NOMO-1 (cell line): ENCODE measurements around the gene CYP4A22.
A peak's percentile ranks its signal among the peaks of the same experiment; 100 is the strongest.
"Not testable (repeated sequence)": the region's sequence is repeated elsewhere in the genome, so short reads cannot be mapped to it uniquely, and the experiment has no call there.

Experiments
- DNase-seq, 2 experiments: peaks; one replicate each; lab custom pipeline; 2025; ENCODE audit not compliant: unreplicated experiment in 2 of 2; lab: John Stamatoyannopoulos, UW

Gene CYP4A22

DNA sequence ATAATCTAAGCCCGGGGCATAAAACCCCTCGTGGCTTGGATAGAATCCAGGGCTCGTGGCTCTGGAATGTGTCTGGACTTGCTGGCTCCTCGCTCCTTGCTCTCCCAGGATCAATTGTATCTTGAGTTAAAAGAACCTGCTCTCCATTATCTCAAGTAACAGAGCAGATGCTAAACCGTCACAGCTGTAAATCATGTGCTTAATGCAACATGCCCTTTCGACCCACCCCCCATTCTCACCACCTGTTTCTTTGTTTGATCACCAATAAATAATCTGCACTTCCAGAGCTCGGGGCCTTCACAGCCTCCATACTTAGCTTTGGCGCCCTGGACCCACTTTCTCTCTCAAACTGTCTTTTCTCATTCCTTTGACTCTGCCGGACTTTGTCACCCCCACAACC is 11.9 kb downstream of the CYP4A22 start:
- not testable (repeated sequence) for DNase-seq

DNA sequence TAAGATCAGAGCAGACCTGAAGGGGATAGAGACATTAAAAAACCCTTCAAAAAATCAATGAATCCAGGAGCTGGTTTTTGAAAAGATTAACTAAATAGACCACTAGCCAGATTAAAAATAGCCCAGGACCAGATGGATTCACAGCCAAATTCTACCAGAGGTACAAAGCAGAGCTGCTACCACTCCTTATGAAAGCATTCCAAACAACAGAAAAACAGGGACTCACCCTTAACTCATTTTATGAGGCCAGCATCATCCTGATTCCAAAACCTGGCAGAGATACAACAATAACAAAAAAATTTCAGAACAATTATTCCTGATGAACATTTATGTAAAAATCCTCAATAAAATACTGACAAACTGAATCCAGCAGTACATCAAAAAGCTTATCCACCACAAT is 19.2 kb downstream of the CYP4A22 start:
- DNase-seq, result not testable (repeated sequence)

DNA sequence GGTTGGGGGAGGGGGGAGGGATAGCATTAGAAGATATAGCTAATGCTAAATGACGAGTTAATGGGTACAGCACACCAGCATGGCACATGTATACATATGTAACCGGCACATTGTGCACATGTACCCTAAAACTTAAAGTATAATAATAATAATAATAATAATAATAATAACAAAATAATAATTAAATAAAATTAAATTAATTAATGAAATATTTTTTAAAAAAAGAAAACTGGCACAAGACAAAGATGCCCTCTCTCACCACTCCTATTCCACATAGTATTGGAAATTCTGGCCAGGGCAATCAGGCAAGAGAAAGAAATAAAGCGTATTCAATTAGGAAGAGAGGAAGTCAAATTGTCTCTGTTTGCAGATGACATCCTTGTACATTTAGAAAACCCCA is 20.7 kb downstream of the CYP4A22 start:
- not testable (repeated sequence) for DNase-seq

DNA sequence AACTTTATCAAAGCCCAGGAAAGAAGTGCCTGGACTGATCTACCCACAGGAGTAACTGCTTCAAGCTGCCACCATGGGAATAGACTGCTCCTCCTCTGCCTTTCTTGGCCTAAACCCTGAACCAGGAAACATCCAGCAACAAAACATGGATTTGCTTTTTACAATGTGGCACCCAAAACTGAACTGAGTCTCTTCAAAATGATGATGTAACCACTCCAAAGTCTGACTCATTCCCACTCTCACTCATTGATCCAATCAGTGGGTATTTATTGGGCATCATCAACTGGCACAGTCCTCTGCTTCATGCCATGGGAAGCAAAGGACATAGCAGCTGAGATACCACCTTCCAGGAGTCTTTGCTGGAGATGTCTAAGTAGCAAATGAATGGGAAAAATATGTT is 23.5 kb downstream of the CYP4A22 start:
- no peak for DNase-seq

DNA sequence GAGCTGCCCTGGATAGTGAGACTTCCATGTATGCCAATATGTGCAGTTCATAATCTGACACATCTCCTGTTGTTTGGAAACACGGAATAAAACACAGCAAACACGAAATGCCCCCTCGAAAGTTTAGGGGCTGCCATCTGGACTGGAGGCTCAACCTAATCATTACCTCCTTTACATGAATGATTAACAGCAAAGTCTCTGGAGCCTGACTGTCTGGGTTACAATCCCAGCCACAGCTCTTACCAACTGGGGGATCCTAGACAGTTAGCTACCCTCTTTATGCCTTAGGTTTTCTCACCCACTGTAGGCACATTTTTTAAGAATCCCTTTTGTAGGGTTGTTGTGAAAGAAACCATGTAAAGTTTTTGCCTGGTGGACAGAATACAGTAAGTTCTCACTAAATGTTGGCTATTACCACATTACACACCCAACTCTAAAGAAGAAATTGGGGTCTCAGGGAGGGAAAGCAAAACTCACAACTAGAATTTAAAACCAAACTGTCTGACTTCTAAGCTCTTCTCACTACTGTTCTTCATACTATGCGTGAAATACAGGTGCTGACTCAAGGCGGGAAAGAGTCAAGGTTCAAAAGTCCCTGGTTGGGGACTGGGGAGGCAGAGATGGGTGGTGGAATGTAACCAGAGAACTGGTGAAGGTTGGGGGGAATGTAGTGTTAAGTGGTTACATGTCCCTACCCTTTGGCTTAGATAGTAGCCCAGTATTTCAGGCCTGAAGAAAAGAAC is 24.2 kb downstream of the CYP4A22 start:
- DNase-seq, result no peak

DNA sequence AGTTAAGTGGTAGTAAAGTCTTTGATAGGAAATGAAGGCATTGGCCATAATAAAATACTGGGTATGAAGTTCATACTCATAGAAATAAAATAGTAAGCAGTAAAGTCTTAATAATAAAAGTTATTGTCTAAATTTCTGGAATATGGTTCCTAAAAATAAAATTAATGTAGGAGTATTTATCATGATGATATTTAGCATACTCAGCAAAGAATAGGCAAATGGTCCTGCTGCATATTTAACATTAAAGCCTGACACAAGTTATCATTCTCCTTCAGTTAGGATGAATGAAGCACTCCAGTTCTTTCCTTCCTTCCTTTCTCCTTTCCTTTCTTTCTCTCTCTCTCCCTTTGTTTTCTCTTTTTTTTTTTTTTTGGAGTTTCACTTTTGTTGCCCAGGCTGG is 27.3 kb downstream of the CYP4A22 start:
- DNase-seq, result no peak

DNA sequence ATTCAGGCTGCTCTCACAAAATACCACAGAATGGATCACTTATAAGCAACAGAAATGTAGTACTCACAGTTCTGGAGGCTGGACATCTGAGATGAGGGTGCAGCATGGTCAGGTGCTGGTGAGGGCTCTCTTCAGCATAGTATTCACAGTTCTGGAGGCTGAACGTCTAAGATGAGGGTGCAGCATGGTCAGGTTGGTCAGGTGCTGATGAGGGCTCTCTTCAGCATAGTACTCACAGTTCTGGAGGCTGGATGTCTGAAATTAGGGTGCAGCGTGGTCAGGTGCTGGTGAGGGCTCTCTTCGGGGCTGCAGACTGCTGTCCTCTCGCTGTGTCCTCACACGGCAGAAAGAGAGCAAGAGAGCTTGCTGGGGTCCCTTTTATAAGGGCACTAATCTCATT is 35.5 kb downstream of the CYP4A22 start:
- DNase-seq, result no peak

DNA sequence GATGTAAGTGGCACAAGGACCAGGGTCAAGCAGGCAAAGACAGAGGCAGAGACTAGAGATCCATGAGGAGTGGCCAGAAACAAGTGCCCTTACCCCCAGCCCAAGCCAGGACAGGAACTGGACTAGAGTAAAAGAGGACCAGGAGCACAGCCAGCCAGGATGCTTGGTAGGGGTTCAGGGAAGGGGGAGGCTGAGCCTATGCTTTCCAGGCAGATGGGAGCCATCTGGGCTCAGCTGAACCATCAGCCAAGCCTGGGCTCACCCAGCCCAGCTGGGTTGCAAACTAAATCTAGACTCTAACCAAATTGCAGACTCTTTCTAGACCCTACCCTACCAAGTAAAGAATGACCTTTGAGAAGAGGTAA is 37.4 kb downstream of the CYP4A22 start:
- DNase-seq, result no peak

DNA sequence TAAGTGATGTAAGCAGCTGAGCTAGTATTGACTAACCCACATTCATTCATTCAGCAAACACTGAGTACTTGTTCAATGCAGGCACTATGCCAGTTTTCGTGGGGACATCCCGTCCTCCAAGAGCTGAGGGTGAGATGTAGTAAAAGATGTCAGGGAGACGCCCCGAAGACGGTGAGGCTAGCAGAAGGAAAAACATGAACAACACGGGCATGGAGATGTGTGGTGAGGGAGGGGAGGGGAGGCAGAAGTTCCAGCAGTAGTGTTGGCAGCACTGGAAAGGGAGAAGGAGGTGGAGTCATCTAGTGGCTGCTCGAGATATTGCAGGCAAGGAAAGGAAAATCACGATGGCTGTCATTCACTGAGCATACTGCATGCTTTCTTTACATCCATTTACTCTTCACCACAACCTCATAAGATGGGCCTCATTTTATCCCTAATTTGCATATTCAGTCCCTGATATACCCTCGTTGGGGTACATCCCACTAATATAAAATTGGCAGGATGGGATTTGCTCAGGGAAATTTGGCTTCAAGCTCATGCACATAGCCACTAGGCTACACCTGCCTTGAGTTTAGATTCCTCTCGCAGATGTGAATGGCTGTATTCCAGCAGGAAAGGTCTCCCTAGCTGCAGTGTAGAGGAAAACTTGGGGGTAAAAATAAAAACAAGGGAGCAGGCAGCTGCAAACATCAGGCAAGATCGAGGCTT is 38.1 kb downstream of the CYP4A22 start:
- peak; percentile 45 to 48 for DNase-seq

DNA sequence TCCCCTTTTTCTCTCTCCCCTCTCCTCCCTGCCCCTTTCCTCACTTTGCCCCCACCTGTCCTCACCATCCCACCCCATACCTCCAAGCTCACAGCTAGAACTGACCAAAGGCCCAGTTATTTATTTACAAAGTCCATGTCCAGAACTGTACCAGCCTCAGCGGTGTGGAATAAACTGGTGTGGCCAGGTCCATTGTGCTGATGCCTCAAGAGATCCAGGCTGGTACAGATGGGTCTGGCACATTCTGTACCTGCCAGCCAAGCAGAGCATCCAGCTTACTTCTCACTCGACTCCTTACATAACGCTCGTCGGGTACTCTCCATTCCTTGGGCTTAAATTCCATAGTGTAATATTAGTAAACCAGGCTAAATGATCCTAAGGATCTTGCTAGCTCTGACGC is 40.8 kb downstream of the CYP4A22 start:
- DNase-seq, result no peak

DNA sequence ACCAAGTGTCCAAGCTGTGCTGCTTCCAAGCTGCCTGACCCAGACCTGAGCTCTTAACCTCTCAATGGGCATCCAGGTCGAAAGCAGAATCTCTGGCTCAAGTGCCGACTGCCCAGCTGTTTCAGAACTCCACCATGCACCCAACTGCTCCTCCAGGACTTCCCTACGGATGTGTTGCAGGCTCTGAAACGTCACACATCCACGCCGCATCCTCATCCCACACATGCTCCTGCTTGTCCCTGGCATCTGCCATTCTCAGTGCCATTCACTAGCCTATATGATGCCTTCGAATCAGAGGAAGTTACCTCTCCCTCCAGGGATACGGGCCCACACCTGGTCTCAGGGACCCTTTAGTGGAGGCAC is 41.4 kb downstream of the CYP4A22 start:
- DNase-seq, result no peak

DNA sequence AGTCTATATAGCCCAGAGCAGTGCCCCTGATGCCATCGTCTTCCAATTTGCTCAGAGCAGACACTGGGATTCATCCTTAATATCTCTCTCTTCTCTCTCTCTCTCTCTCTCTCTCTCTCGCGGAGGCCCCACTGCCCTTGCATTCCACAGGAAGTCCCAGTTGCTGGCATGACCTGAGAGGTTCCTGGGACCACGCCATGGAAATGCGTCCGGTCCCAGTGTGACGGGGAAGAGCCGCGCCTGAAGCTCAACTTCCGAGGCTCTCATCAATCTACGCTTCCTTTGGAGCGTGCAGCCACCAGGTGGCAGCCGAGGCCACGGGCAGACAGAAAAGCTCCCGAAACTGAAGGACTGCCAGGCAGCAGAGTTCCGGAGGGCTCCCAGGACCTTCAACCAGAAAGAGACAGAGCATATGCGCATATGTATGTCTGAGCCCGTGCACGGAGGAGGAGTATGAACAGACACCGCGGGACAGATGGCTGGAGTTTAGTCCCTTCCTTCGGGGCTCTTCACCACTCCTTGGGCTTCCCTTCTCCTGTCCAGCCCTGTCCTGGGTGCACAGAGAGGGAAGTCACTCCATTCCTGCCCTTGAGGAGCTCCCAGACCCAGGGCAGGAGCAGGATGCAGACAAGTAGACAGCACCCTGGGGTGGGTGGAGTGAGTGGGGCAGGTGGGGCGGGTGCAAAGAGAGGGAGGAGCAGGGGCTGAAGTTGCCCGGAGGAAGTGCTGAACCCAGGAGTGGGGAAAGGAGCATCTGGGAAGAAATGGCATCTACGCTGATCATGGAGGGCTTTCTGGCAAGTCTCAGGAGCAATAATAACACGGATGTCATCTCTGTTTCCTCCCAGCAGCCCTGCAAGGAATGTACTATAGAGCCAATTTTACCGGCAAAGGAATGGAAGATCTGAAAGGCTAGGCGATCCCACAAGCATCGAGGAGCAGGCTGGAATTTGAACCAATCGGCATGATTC is 42.1 kb downstream of the CYP4A22 start:
- peak; percentile 87 to 88 for DNase-seq

DNA sequence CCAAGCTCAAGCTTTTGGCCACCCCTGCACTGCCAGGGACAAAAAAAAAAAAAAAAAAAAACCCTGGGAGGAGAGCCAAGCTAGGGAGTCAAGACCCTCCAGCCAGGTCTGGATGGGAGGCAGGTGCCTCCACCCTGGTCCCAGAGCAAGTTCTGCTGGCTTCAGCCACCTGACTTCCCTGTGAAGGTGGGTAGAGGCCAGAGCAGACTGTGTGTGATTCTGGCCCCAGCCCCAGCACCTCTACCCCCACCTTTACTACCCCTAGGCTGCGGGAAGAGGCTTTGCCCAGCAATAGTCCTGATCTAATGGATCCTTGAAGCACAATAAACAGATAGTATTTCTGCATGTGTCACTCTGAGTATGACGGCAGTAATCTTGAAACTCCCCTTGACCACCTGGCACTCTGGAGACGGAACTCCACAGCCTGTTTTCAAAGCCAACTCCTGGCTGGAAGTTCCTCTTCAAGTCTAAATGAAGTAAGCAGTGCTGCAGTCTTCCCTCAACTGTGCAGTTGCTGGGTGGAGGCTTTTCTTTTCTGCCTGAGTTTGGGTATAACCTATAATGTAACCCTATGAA is 42.8 kb downstream of the CYP4A22 start:
- DNase-seq, result no peak

DNA sequence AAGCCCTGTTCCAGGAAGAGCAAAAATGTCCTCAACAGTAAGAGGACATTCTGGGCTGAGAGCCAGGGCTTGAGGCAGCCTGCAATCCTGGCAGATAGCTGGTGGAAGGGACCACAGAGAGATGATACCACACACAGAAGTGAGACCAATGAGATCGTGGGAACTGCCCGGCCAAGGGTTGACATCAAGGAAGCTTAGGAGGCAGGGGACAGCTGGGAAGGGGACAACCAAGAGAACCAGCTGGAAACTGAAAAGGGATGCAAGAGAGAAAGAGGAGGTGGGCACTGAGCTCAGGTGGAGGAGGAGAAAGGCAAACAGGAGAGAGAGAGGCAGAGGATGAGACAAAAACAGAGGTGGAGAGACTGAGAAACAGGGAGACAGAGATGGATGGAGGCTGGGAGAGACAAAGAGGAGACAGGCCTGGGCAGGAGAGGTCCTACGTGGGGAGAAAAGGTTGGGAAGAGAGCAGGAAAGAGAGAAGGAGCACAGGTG is 43.4 kb downstream of the CYP4A22 start:
- DNase-seq, result no peak

DNA sequence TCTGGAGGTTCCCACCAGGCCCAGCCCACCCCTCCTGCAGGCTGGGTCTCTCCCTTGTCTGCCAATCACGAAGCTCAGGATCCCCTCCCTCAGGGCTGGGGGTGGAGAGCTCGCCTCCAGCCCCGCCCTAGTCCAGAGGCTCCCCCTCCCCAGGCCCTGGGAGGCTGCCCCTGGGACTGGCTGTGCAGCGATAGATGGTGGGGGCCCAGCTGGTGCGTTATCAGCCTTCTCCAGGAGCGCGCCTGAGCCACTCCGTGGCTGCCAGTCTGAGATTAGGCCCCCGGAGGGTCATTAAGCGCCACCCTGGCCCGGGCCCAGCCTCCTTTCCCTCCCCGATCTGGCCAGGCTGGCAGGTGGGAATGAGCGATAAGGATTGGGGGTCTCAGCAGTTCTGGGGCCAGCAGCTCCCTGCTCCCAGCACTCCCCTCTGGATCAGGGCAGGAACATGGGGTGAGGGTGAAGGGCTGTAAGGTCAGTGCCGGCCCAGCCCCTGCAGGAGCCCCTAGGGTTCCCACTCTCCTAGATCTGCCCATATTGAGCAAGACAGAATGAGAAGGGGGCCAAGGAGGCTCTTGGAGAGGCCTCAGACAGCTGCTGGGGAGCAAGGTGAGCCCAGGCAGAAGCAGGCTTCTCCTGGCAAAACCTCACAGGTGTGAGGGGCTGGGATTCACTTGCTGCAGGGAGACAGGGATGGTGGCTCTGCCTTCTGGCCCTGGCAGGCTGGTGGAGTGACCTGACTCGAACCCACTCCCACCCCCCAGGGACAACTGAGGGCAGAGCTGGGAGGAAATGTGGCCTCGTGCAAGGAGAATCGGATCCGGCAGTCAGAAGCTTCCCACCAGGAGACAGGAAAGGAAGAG is 44.1 kb downstream of the CYP4A22 start:
- DNase-seq, result no peak

DNA sequence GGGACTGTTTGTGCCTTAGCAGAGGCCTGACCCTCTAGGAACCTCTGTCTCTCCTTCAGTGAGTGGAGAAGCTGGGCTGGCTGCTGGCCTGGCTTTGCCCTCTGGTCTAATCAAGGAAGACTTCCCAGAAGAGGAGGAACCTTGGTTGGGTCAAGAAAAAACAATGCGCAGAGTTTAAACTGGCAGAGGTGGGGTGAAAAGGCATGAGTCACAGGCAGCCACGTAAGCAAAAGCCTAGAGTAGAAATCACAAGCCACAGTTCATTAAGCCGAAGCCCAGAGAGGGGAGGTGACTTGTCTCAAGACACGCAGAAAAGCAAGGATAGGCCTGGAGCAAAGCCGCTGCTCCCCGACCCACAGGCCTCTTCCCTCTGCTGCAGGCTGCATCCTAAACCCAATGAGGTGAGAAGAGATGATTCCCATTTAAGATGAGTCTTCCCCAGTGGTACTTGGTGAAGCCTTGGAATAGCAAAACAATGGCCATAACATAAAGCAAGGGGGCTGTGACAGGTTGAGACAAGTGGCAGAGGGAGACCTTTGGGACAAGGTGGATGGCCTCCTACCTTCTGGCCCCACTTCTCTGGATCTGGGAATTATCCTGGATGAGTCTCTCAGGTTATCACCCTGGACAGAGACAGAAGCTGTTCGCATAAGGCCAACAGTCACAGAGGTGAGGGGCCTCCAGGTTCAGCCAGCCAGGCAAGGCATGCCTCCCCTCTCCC is 44.9 kb downstream of the CYP4A22 start:
- no peak for DNase-seq

DNA sequence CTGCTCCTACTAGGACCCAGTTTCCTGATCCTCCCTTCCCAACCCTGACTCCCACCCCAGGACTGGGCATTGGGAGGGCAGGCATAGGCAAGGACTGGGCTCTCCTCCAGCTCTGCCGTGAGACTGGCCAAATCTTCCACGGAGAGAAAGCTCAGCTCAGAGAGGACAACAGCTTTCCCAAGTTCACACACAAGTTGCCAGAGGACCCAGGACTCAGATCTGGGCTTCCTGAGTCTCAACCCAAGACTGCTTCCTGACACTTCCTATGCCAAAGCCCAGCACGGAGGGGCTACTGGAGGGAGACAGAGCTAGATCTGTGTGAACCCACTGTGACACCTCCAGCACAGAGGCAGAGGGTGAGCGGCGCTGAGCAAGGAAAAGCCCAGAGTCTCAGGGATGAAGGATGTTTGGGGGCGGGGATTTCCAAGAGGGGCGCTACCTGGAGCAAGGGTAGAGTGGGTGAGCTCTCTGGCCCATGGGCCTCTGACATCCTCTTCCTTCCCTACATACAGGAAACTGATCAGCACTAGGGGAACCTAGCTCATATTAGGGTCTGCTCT is 45.5 kb downstream of the CYP4A22 start:
- DNase-seq, result no peak

DNA sequence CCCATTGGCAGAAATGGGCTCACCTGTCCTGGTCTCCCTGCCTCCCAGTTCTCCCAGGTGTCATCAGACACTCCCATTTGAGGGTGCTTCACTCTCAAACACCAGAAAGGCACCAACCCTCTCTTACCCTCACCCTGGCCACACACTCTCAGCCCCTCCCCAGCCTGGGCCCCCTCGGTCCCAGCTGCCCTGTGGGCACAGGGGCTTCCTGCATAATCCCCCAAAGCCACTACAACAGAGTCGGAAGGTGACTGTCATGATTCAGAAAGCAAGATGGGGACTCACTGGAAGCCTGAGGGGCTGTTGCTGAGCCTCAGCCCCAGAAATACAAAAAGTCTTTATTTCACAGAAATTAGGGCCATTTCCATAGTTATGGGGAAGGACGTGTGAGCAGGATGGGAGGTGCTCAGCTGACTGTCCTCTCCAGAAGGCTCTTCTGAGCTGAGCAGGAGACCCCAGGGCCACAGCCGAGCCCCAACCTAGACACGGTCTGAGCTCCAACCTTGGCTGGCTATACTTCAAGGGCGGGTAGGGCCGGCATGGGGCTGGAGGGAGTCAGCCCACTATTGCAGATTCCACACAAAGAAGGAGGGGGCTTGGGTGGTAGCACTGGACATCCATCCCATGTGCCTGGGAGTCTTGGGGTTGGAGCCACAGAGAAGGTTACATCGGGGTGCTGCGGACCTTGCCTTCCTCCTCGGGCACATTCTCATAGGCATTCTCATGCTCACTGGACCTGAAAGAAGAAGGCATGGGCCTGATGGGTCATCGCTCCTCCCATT is 46.3 kb downstream of the CYP4A22 start:
- no peak for DNase-seq
